Renal cortex interstitium (tissue), 15 donors: ENCODE measurements around the gene SH2D4B. TPM values are rescaled to one million over a fixed set of nuclear protein-coding genes. Genes with fewer than 3 reads are reported as not detected.

Experiments
- DNase-seq, 11 donors: peaks; one replicate each; pipeline ENCODE4 v3.0.0-alpha.2; 2013; ENCODE audit warnings: low read depth in 9 of 11, low spot score in 4 of 11; ENCODE audit errors: extremely low read depth in 1 of 11
- long read RNA-seq, 16 experiments: transcript quantifications; one replicate each; lab custom pipeline, GENCODE V29; 2026
- polyA plus RNA-seq, 3 donors: library from polyadenylated mRNA; unstranded; fragments of 120-200 nt; gene quantifications; one replicate each; pipeline ENCODE4 v1.2.1, GENCODE V29; 2013; ENCODE audit not compliant: insufficient read length in 3 of 3

SH2D4B gene
- under 1 TPM; 0.17 to 0.26 (median 0.20) TPM for polyA plus RNA-seq
- long read RNA-seq, donor 1: 0 reads
- long read RNA-seq, donor 2: 0 reads
- long read RNA-seq, donor 3: 0 reads
- long read RNA-seq, donor 4: 0 reads
- long read RNA-seq, donor 5: 0 reads
- long read RNA-seq, donor 6: 0 reads
- long read RNA-seq, donor 7: 0 reads
- long read RNA-seq, donor 8: 0 reads
- long read RNA-seq, donor 9: 0 reads
- long read RNA-seq, donor 10: 0 reads
- long read RNA-seq, donor 11: 0 reads
- long read RNA-seq, donor 12: 0 reads
- long read RNA-seq, donor 13: 0 reads
- long read RNA-seq, donor 14: 0 reads
- long read RNA-seq, donor 15: 0 reads
- long read RNA-seq, donor 16: 0 reads

DNA sequence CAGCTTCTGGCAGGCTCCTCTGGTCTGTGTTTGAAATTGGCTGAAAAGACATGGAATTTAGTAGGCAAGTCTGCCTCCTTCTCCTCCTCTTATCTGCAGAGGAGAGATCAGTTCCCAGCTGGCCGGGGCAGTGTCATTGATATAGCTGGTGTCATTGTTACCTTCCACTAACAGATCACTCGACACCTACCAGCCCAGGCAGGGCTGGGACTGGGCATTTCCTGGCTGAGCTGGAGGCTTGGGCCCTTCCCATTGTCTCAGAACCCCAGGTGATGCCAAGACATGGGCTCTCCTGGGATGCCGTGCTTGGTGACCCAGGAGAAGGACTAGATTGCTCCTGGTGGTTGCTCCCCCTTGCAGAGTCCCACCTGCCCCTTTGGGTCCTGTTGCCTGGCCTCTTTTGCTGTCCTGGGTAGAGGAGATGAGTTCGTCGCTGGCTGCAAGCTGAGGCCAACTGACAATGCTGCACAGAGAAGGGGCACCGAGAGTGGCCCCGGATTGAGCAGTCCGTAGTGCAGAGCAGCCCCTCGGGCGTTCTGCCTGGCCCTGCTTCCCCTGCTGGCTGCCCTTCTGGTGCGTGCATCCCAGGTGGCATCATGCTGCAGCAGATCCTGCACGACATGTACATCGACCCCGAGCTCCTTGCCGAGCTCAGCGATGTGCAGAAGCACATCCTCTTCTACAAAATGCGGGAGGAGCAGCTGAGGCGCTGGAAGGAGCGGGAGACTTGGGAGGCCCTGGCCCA lies at the start of gene SH2D4B:
TSS of gene SH2D4B (plus strand) at position 167 of the 745 bp plus-strand sequence. CDS start at position 597, 430 bp downstream.
- no peak for DNase-seq

DNA sequence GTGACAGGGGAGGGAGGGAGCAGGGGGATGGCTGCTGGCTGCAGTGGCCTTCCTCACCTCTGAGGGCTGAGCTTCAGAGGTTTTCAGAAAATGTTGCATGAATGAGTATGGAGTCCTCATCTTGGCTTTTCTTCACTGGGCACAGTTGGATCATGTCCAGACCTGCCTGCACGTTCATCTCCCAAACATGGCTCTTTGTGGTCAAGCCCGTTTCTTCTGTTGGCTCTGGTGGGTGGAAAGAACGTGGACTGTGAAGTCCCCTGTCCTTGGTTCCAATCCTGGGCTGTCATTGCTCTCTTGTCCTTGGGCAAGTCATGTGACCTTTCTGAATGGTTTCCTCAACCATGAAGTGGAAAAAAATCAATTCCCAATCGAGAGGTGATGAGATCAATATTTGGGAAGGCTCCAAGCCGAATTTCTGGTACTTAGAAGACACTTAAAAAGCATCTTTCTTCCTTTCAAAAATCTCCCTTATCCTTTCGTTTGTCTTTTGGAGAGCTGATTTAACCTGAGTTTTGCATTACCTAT lies 49.1 kb upstream of the SH2D4B start:
- DNase-seq: no peak

- DNase-seq: no peak
These were observed 48.2 kb upstream of the SH2D4B start for GRCh38 chr10:80489371-80490112.

DNA sequence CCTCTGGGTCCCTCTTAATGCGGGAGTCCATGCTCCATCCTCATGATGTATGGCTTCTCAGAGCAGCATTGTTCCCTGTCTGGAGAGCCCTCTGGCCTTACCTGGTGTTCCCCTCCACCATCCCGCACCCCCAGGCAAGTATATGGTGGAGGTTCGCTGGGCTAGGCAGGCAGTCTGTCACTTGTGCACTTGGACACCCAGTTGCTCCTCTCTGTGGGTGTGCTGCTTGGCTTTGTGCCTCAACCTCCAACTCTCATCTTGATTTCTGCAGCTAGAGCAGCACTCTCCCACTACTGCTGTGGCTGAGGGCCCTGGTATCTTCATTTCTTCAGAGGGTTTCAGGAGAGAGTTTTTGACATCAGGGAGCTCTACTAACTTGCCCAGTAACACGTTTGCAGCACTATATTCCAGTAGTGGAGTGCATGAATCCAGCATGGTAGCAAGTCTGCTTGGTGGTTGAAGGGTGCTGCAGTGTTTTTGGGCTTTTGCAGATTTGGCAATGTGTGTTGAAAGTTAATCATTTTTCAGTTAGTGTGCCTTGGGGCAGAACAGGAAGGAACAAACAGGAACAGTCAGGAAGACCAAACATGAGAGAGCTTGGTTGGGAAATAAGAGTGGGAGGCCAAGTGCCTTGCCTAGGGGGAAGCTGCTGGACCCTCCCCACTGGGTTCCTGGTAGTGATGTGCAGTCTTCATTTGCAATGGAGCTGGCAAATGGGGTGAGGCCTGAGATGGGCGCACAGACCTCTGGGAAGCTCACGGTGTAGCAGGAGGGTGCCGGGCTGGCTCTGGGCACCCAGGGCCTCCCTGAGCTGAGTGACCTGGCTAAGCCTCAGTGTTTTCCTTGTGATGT lies 46.2 kb upstream of the SH2D4B start:
- no peak for DNase-seq

GRCh38 chr10:80492848-80493521 lies 44.7 kb upstream of the SH2D4B start:
- DNase-seq: no peak

- no peak for DNase-seq
These were observed 44.1 kb upstream of the SH2D4B start for GRCh38 chr10:80493522-80494051.

DNA sequence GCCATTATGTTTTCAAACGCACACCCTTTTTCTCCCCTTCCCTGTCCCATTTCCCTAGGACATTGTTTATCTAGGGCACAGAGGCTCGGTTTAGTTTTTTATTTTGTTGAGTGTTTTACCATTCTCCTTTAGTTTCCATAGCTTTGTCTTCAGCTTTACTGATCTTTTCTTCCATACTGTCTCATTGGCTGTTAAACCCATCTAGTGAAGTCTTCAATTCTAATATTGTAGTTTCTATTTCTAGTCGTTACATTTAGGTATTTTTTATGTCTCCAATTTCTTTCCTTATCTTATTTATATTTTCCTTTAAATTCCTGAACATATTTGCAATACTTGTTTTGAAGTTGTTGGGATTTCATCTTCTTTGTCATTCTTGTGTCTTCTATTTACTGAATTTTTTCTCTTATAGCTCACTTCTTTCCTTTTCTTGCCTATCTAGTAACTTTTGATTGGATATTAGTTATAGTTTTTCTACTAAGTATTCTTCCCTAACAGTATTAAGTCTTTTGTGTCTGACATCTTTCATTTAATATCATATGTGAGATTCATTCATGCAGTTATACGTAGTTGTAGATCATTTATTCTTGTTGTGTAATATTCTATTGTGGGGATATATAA lies 41.0 kb upstream of the SH2D4B start:
- no peak for DNase-seq

- DNase-seq: no peak
These were observed 40.3 kb upstream of the SH2D4B start for GRCh38 chr10:80497187-80498077.

DNA sequence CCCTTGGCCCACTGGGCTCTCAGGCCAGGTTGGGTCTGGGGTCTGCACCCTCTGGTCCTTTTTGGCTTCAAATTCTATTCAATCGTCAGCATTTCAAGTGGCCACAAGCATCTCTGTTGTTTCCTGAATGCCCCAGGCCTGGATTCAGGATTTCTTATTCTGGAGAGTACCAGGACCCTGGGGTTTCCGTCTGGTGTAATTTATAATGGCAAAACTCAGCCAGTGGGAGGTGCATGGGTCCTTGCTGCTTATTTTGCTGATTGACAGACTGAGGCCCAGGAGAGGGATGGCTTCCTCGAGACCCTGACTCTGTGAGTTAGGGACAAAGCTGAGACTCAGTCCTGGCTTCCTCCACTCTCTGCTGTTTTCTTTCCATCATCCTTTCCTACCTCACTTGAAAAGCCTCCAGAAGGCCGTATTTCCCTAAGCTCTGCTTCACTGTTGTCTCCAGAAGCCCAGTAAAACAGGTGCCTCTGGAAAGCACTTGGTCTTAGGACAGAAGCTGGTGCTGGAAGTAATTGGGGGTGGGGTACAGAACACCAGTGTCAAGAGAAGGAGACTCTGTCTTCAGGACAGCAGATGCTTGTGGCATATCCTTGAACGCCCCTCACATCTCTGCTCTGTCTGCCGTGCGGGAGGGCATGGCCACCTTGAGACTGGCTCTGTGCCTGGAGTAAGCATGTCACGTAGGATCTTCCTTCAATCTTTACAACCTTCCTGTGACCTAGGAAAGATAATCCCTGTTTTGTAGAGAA lies 39.4 kb upstream of the SH2D4B start:
- no peak for DNase-seq

GRCh38 chr10:80498833-80499741 lies 38.6 kb upstream of the SH2D4B start:
- DNase-seq: no peak

- no peak for DNase-seq
These were observed 36.9 kb upstream of the SH2D4B start for GRCh38 chr10:80500572-80501380.

DNA sequence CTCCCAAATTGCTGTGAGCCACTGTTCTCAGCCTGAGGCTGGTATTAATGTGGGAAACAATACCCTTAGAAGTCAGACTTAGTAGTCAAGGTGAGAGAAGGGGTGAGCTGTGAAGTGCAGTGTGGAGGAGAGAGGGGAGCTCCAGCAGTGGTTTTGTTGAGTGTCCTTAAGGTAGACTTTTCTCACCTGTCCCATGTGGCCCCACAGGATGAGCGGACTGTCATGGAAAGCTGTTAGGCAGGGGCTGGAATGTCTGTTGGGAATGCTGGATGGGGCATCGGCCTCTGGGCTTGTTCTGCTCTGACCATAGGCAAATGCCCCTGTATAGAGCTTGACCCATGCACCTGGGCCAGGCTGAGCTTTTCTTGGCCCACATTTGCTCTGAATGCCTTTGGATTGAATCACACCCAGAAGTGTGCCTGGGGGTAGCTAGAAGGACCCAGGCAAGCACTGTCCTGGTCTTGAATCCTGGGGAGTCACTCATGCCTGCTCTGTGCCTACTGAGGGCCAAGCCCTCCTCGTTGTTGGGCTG lies 36.3 kb upstream of the SH2D4B start:
- no peak for DNase-seq

DNA sequence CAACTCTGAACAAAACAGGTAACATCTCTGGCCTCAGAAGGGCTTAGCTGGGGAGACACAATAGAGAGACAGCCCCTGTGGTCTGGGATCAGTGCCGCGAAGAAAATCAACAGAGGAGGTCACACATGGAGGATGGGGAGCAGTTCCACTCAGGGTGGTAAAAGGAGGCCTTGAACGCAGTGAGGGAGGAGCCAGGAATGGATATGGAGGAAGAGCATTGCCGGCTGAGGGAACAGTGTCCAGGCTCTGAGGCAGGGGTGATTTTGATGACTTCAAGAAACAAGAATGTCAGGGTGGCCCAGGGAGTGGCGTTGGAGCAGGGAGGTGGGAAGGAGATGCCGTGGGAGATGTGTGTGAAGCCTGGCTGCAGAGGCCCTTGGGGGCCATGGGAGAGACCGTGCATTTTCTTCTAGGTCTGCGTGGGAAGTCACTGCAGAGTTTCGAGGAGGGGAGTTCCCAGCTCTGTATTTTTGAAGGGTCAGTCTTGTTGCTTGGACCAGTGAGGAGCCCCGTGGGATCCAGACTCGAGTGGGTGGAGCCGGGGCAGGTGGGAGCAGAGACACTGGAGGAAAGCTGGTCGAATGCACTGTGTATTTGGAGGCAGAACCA lies 35.7 kb upstream of the SH2D4B start:
- DNase-seq: no peak
